HG02981 (cell line): ENCODE measurements around the gene HEBP2.
"Not testable (repeated sequence)": the region's sequence is repeated elsewhere in the genome, so short reads cannot be mapped to it uniquely, and the experiment has no call there.

Experiments
- ATAC-seq: cut with Tn5 transposase; IDR thresholded peaks from one replicate; pipeline ENCODE4 v1.9.1; 2021; ENCODE audit warnings: mild to moderate bottlenecking, moderate library complexity; ENCODE audit not compliant: unreplicated experiment

HEBP2 gene, protein sequence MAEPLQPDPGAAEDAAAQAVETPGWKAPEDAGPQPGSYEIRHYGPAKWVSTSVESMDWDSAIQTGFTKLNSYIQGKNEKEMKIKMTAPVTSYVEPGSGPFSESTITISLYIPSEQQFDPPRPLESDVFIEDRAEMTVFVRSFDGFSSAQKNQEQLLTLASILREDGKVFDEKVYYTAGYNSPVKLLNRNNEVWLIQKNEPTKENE

DNA sequence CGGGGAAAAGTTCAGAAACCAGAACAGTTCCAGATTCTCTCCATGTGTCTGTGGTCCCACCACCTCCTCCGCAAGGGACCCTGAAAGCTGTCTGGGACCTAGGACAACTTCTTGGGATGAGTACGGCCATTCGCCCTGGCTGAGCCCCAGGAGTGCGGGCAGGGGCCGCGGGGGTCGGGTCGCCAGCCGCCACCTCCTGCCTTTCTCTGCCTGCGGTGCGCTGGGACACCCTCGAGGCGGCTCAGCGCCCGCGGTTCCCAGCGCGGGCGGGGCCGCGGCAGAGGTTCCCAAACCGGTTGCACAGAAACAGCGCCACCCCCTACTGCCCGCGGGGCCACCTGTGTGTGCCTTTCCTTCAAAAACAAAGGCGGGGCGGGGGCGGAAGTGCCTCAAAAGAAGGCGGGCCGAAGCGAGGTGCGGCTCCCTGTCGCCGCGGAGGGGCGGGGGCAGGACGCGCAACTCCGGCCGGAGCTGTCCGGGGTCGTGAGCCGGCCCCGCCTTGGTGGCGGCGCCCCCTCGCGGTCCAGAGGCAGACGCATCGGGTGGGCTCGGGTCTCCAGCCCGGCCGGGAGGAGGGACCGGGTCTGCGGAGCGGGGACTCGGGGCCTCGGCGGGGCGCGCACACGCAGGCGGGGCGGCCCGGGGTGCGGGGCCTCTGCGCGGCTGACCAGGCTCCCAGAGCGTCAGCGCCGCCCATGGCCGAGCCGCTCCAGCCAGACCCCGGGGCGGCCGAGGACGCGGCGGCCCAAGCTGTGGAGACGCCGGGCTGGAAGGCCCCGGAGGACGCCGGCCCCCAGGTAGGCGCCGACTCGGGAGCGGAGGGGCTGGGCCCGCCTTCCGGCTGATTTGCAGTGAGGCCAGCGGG lies at the start of gene HEBP2:
HEBP2 (plus strand) TSS at position 423 of the 865 bp plus-strand sequence; CDS start at position 696, 273 bp downstream.
- ATAC-seq, result peak; percentile 86

DNA sequence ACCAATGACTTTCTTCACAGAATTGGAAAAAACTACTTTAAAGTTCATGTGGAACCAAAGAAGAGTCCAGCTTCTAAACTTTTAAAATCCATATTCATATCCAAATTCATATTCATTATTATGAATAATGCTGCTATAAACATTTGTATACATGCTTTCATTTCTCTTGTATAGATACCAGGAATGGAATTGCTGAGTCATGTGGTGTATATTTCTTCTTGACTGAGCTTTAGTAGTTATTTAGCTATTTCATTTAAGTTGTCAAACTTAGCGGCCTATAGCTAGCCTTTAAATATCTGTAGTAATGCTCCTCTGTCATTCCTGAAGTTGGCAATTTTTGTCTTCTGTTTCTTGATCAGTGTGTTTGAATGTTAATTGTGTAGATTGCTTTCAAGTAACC lies 46.1 kb upstream of the HEBP2 start:
- no peak for ATAC-seq

DNA sequence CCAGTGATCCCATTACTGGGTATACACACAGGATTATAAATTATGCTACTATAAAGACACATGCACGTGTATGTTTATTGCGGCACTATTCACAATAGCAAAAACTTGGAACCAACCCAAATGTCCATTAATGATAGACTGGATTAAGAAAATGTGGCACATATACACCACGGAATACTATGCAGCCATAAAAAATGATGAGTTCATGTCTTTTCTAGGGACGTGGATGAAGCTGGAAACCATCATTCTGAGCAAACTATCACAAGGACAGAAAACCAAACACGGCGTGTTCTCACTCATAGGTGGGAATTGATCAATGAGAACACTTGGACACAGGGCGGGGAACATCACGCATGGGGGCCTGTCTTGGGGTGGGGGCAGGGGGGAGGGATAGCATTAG lies 35.3 kb upstream of the HEBP2 start:
- ATAC-seq, result not testable (repeated sequence)

DNA sequence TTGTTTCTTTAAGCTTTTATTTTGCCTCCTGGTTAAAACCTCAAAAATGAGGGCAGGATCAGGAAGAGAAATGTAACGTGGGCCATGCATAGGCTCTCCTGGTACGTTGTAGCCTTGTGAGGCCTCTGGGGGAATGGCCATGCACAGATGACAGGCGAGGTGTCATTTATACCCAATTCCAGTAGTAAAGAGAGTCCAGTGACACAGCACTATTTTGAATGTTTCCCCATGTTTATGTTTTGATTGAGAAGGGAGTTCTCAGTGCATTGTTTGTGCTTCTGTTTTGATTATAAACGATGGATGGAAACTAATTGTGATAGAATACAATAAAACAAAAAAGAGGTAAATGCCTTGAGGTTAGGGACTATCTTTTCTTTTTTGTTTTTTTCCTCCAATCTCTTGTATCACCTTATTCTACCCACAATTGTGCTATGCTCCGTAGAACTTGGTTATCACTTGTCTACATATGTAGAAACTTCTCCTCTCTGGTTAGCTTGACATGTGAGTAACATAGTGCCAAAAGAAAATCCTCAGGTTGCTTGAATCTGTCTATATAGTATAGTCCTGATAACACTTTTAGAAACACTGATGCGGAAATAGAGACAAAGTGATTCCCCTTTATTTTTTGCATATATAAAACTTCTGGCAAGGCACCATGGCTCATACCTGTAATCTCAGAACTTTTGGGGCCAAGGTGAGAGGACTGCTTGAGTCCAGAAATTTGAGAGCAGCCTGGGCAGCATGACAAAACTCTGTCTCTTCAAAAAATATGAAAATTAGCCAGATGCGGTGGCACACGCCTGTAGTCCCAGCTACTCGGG lies 33.2 kb upstream of the HEBP2 start:
- no peak for ATAC-seq

DNA sequence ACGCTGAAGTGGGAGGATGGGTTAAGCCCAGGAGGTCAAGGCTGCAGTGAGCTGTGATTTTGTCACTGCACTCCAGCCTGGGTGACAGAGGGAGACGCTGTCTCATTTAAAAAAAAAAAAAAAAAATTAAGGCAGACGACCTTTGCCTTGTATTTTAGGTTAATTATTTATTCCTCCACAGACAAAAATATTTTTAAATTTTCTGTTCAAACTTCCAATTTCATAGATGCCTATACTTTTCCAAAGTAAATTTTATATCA lies 32.6 kb upstream of the HEBP2 start:
- no peak for ATAC-seq

DNA sequence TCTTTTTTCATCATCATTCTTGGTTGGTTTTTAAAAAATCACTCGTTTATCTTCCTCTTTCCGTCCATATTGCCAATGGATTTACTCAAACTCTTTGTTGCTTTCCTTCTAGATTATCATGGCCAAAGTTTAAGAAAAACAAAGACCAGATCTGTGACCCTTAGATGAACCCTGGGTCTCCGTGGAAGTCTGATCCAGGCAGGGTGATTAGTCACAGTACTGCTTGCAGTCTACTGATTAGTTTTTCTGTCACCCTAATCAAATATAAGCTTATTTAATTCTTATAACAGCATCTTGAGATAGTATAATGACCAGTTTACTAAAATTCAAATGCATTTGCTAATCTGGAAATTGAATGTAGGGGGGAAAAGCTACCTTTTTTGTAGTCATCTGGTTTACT lies 32.3 kb upstream of the HEBP2 start:
- no peak for ATAC-seq

DNA sequence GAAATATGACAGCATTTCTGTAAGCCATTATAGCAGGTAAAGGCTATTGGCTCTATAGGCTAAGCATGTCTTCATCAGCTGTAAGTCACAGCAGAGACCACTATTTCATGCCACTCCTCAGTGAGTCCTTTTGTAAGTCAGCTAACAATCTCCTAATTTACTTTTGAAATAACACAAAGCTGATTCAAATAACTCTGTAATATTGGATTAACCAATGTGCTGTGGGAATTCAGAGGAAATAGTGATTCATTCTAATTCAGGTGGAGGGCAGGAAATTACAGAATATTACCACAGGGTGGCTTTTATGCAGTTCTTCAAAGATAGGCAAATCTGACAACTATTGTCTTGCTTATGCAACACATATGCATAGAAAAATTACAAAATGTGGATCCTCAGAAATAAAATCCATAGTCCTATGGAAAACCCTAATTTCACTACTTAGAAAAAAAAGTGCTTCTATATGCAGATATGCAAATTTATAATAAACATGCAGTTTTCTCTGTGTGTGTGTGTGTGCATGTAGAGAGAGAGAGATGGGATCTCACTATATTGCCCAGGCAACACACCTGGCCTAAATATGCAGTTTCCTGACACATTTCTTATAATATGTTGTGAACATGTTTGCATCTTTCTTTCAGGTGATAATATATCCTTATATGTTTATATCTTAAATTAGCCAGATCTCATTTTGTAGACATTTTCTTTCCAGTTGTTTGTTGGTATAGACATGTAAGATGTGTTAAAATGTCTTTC lies 31.1 kb upstream of the HEBP2 start:
- no peak for ATAC-seq

DNA sequence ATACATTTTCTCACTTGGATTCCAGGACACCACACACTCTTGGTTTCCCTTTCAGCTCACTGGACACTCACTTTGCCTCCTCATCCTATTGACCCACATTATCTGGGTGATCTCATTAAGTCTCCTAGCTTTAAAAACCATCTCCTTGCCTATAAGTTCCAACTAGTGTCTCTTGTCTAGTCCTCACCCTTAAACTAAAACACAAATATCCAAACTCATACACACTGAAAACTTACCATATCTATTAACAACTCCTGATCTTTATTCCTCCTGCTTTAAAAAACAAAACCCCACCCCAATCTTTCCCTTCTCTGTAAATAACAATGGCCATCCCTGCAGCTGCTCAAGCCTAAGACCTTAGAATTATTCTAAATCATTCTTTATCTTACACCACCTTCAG lies 29.8 kb upstream of the HEBP2 start:
- ATAC-seq, result no peak

DNA sequence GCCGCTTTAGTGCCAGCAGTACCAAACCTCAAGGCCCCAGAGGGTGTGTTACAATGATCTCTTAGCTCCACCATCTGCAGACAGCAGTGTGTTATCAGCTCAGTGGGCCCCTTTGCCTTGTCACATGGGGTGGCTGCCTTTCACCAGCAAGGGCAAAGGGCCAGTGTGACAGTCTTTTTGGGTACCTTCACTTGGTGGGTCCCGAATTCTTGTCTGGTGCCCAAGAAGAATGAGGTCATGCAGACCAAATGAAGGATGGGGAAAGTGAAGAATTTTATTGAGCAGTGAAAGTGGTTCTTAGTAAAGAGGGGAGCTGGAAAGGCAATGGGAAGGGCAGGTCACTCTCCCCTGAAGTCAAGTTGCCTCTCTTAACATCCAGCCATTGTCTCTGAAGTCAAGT lies 29.2 kb upstream of the HEBP2 start:
- ATAC-seq, result no peak

DNA sequence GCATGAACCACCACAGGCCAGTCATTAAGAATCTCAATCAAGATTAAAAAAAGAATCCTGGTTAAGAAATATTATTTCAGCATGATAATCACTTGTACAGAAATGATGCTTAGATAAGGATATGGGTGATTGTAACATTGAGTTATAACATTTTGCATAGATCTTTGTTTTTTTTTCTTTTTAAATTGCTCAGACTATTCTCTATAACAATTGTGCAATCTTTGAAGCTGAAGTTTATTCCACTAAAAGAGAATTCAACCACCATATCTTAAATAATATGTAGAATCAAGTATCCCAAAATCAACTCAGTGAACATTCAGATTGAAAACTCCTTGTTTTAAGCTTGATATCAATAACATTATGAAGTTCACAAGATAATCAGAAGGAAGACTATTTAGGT lies 27.0 kb upstream of the HEBP2 start:
- no peak for ATAC-seq

DNA sequence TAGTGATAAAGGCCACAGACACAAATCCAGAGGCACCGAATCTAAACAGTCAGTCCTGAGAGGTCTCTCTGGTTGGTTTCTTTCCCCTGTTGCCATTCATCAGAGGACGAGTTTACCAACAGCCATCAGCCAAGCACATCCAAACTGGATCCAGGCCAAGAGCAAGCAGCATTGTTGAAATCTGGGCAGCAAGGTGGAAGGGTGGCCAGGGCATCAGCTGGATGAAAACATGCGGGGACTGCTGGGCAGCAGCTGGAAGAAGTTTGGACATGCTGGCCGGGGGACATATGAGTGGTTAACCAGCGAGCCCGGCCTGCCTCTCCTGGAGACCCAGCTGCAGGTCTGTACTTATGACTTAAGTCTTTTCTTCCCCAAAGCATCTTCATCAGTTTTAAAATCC lies 26.2 kb upstream of the HEBP2 start, which contains the start of gene SMIM28:
SMIM28 (plus strand) TSS at position 62 of the 400 bp plus-strand sequence; CDS start at position 230, 168 bp downstream.
- no peak for ATAC-seq

DNA sequence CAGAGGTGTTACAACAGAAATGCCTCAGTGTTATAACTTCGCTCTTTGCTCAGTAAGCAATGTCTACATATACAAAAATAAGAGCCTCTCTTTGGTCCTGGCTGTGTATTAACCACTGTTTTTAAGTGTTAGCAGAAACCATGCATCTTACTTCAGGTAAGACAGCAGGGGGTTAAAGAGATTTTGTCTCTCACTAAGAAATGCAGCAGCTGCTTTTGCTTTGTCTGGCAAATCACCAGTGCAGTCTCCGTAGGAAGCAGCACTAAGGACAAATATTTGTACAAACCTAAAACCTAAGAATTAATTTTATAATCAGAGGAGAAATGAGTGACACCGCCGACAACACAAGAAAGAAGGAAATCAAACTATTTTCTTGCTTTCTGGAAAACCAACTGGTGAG lies 25.6 kb upstream of the HEBP2 start:
- ATAC-seq, result no peak

DNA sequence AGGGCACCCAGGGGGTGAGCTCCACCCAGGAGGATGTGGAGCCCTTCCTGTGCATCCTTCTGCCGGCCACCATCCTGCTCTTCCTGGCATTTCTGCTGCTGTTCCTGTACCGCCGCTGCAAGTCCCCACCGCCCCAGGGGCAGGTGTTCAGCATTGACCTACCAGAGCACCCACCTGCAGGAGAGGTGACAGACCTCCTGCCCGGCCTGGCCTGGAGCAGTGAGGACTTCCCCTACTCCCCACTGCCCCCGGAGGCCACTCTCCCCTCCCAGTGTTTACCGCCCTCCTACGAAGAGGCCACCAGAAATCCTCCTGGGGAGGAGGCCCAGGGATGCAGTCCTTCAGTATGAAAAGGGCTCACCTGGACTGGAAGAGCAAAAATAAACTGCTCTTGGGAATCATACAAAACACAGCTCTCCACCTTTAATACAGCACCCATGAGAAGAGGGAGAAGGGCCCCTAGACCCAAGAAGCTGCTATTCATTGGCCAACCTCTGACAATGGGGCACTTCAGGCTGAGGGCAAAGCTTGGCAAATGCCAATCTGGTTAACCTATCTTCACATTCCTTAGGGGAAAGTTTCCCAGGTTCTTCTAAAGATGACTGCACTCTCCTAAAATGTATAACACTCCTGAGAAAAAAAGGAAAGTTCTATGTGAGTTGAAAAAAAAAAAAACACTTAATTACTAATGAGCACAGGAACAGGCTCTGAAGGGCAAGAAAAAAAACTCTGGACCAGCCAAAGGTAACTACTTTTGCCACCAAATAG lies 21.3 kb upstream of the HEBP2 start:
- ATAC-seq, result no peak

DNA sequence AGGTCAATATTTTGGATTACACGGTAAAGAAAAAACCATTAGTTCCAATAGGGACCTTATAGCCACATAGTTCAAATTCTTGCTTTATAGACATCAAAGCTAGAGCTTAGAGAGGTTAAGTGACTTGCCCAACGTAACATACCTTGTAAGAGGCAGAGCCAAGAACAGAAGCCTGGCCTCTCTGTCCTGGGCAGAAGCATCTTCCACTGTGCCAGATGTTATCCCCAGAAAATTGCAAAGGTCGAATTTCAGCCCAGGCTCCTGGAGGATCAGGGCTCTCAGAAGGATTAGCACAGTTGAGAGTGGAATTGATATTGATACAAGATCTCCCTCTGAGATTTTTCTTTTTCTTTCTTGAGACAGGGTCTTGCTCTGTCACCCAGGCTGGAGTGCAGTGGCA lies 20.2 kb upstream of the HEBP2 start:
- ATAC-seq, result no peak

DNA sequence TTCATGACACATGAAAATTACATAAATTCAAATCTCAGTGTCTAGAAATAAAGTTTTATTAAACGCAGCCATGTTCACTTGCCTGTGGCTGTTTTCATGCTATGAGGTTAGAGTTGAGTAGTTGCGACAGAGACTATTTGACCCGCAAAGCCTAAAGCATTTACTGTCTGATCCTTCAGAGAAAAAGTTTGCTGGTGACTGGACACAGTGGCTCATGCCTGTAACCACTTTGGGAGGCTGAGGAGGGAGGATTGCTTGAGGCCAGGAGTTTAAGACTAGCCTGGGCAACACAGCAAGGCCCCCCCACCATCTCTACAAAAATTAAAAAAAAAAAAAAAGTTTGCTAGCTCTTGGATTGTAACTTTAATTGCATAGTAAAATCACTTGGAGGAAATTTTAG lies 17.1 kb upstream of the HEBP2 start:
- no peak for ATAC-seq

DNA sequence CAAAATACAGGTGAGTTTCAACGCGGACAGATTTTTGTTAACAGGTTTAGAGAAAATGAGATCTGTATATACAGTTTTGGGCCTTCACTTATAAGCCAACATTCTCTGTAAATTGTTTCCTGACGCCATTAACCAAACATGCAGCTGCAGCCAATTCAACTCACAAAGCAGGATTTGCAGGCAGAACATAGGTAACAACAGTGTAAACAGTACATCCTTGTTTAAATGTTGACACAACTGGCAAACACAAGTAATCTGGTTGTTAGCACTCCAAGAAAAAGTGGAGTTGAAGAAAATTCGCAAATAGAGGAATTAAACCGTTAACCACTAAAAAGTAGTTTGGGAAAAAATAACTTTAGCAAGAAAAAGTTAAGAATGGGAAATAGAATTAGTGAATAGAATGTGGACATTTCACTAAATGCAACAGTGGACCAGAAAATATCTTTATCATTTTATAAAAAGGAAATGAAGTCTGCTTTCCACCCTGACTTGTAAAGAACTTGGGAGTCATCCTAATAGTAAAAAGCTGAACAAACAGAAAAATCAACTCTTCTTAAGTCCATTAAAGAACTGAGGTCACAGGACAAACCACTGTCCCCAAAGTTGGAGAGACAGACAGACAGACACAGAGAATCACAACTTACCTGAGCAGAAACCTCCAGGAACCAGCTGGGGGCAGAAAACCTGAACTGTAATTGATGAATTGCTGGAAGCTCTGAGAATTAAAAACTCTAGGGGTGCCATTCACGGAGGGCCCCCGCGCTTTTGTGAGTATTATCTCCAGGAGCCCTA lies 16.2 kb upstream of the HEBP2 start:
- ATAC-seq, result no peak

DNA sequence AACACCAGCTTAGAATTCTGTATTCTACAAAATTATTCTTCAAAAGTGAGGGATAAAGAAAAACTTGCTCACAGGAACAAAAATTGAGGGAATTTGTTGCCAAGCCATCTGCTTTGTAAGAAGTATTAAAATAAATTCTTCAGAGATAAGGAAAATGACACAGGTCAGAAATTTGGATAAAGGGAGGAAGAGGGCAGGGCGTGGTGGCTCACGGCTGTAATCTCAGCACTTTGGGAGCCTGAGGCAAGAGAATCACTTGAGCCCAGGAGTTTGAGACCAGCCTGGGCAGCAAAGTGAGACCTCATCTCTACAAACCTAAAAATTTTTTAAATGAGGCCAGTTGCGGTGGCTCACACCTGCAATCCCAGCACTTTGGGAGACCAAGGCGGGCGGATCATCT lies 14.5 kb upstream of the HEBP2 start:
- ATAC-seq, result no peak

DNA sequence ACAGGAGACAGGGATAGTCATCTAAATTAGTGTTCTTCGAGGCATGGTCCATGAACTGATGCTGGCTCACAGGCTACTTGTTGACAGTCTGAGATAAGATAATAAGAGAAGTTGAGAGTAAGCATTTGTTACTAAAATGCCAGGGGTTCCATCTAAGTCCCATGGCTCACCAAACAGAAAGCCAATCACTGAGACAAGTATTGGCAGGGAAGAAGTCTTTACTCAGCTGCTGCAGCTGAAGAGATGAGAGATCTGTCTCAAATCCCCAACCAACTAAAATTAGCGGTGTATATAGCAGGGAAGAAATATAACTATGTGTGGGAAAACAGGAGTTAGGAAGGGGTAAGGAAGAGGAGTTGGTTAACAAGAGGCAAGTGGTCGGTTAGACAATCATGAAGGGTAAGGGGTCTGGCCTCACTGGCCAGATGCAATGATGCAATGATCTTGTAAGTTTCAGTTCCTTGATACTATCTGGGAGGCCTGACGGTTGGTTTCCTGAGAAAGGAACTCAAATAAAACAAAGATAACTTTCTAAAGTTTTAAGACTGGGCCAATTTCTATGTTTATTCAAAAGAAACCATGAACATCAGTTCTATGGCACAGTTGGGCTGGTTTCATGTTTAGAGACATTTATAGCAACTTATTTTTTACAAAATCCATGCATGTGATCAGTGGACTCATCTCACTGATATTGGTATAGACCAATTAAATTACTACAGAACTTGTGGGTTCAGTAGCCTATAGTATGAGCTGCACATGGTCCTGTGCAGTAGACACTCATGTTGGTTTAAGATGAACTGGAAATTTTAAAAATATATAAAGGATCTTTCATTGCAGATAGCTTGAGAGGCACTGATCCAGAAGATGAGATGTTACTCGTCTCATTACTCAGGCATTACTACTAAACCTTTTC lies 9.9 kb upstream of the HEBP2 start:
- no peak for ATAC-seq

DNA sequence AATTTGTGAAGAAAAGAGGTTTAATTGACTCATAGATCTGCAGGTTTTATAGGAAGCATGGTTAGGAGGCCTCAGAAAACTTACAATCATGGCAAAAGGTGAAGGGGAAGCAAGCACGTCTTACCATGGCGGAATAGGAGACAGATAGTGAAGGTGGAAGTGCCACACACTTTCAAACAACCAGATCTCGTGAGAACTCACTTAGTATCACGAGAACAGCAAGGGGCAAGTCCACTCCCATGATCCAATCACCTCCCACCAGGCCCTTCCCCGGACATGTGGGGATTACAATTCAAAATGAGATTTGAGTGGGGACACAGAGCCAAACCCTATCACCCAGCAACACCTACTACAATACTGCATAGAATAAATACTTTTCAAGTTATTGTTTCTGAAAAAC lies 7.3 kb upstream of the HEBP2 start:
- ATAC-seq, result no peak
